ENCODE data around the gene CELF1.

- TF ChIP-seq CTCF (IDR thresholded peaks at IDR 0.05; ENCODE audit: low read length) (no peak), EZH2 (optimal IDR thresholded peaks at IDR 0.05; ENCODE audit: low read depth, low read length) (no peak), EZH2phosphoT487 (IDR thresholded peaks at IDR 0.05; ENCODE audit: low read length) (no peak)
Measured at GRCh38 chr11:47534704-47535251, 18.2 kb downstream of the CELF1 start.

All from MM.1S (cell line).